Duodenal mucosa (tissue), 2 donors: ENCODE data around the gene PRDX2.

Experiments used
- H3K27ac ChIP-seq: one replicate; pipeline ENCODE4 v1.7.0; 2013; ENCODE audit warnings: low read depth, low read length
- H3K27me3 ChIP-seq, 2 donors: one replicate each; pipeline ENCODE4 v1.7.0; 2013; ENCODE audit warnings: low read length in 2 of 2, control low read depth in 1 of 2; ENCODE audit not compliant: insufficient read depth in 2 of 2, control insufficient read depth in 1 of 2
- H3K36me3 ChIP-seq, 2 donors: one replicate each; pipeline ENCODE4 v1.7.0; 2013; ENCODE audit warnings: low read length in 2 of 2, control low read depth in 1 of 2; ENCODE audit not compliant: insufficient read depth in 2 of 2, control insufficient read depth in 1 of 2
- H3K4me1 ChIP-seq, 2 donors: one replicate each; pipeline ENCODE4 v1.7.0; 2013; ENCODE audit warnings: low read length in 2 of 2, control low read depth in 1 of 2; ENCODE audit not compliant: insufficient read depth in 2 of 2, control insufficient read depth in 1 of 2
- H3K4me3 ChIP-seq, 2 donors: one replicate each; pipeline ENCODE4 v1.7.0; 2013; ENCODE audit warnings: low read length in 2 of 2, low read depth in 1 of 2
- H3K9ac ChIP-seq, 2 donors: one replicate each; pipeline ENCODE4 v1.7.0; 2013; ENCODE audit warnings: low read length in 2 of 2, low read depth in 1 of 2
- H3K9me3 ChIP-seq, 2 donors: one replicate each; pipeline ENCODE4 v1.7.0; 2013; ENCODE audit warnings: low read length in 2 of 2, control low read depth in 1 of 2; ENCODE audit not compliant: control insufficient read depth in 1 of 2

The PRDX2 gene

DNA sequence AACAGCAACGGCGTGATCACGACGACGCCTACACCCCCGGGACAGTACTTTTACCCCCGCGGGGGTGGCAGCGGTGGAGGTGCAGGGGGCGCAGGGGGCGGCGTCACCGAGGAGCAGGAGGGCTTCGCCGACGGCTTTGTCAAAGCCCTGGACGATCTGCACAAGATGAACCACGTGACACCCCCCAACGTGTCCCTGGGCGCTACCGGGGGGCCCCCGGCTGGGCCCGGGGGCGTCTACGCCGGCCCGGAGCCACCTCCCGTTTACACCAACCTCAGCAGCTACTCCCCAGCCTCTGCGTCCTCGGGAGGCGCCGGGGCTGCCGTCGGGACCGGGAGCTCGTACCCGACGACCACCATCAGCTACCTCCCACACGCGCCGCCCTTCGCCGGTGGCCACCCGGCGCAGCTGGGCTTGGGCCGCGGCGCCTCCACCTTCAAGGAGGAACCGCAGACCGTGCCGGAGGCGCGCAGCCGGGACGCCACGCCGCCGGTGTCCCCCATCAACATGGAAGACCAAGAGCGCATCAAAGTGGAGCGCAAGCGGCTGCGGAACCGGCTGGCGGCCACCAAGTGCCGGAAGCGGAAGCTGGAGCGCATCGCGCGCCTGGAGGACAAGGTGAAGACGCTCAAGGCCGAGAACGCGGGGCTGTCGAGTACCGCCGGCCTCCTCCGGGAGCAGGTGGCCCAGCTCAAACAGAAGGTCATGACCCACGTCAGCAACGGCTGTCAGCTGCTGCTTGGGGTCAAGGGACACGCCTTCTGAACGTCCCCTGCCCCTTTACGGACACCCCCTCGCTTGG lies 9.3 kb downstream of the PRDX2 start:
- Histone ChIP-seq H3K9me3 (no peaks in the 10 kb centered on the region), H3K4me3 (peak overlapping the region; percentile 91 to 95), H3K4me1 (peaks cover 44 to 46% of the 10 kb centered on the region in 2 donors)

DNA sequence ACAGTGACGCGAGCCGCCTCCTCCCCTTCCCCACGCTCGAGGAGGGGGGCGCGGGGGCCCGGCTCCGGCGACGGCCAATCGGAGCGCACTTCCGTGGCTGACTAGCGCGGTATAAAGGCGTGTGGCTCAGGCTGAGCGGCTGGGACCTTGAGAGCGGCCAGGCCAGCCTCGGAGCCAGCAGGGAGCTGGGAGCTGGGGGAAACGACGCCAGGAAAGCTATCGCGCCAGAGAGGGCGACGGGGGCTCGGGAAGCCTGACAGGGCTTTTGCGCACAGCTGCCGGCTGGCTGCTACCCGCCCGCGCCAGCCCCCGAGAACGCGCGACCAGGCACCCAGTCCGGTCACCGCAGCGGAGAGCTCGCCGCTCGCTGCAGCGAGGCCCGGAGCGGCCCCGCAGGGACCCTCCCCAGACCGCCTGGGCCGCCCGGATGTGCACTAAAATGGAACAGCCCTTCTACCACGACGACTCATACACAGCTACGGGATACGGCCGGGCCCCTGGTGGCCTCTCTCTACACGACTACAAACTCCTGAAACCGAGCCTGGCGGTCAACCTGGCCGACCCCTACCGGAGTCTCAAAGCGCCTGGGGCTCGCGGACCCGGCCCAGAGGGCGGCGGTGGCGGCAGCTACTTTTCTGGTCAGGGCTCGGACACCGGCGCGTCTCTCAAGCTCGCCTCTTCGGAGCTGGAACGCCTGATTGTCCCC lies 10.1 kb downstream of the PRDX2 start, which contains the start of gene JUNB:
Gene JUNB, plus strand, starts transcription at position 142 of the 706 bp plus-strand sequence. Its CDS starts 286 bp downstream, at position 428.
- Histone ChIP-seq H3K4me1 (peaks cover 49 to 53% of the 10 kb centered on the region in 2 donors), H3K9ac (peak within 1 kb of the TSS; percentile 99 to 100), H3K4me3 (peak within 1 kb of the TSS; percentile 91 to 95)

More for the DNA sequence above, 9.3 kb downstream of the PRDX2 start:
- Histone ChIP-seq H3K9ac (peak overlapping the region; percentile 99 to 100), H3K36me3 (no peaks in the 10 kb centered on the region), H3K27me3 (no peaks in the 10 kb centered on the region), H3K27ac (peak overlapping the region; percentile 100)

DNA sequence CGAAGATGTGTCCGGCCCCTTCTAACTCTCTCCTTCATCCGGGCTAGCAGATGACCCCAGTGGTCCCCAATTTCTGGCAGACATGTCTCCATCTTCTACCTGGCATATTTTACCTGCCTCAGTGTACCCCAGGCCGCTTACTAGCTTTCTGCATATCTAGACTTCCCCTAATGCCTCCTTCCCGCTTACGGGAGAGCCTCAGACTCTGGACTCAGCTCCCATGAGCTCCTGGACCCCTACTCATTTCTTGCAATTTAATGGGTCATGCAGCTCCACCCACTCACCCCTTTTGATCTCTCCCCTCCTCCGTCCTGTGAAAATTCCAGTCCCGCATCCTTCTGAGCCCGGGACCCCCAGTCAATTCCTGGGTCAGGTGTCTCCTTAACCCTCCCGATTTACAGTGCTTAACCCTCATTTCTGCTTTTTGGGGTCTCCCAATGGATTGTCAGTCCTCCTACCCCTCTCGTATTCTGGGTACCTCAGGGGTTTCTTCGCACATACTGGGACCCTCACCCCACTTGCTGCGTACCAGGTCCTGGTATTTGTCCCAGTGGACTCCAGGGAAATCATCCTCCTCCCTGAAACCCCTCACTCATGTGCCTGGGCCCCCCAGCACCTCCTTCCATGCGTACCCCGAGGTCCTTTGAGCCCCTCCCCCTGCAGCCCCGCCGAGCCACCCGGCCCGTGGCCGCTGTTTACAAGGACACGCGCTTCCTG lies 10.8 kb downstream of the PRDX2 start:
- H3K9ac ChIP-seq = peak overlapping the region; percentile 99 to 100
- H3K9me3 ChIP-seq = no peaks in the 10 kb centered on the region
- no peaks in the 10 kb centered on the region for H3K27me3 ChIP-seq
- peak overlapping the region; percentile 72 to 91 for H3K4me3 ChIP-seq
- no peaks in the 10 kb centered on the region for H3K36me3 ChIP-seq
- peak overlapping the region; percentile 100 for H3K27ac ChIP-seq
- H3K4me1 ChIP-seq = peaks cover 49 to 53% of the 10 kb centered on the region in 2 donors

More for the DNA sequence above, 10.1 kb downstream of the PRDX2 start, which contains the start of gene JUNB:
- Histone ChIP-seq H3K36me3 (no peaks in the 10 kb centered on the region), H3K9me3 (no peaks in the 10 kb centered on the region), H3K27me3 (no peaks in the 10 kb centered on the region), H3K27ac (peak within 1 kb of the TSS; percentile 100)

DNA sequence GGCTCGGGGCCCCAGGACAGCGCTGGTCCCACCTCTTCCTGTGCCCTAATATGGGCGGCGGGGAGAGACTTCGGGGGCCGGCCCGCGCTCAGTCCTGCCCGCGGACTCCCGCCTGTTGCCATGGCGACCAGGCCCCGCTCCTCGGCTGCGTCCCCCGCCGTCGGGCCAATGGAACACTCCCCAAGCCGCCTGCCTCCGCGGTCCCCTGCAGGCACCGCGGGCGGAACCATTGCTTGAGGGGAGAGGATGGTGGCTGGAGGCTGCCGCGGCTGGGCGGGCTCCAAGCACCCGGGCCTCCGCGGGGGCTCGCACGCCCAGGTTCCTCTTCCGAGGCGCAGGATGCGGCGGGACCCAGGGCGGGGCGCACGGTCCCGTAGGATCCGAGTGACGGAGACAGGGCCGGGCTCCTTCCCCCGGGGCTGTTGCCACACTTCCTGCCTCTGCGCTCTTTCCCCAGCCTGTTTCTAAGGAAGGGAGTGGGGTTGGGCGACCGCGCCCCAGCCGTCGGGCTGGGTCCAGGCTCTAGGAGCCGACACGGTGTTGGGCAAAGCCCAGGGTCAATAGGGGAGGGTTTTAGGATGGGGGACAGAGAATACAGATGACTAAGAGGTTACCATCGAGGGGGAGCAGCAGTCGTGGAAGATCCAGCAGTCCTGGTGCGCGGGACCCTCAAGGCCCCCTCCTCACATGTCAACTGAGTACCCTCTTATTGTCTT lies 11.5 kb downstream of the PRDX2 start:
- no peaks in the 10 kb centered on the region for H3K36me3 ChIP-seq
- H3K9me3 ChIP-seq = no peaks in the 10 kb centered on the region
- peak overlapping the region; percentile 72 to 91 for H3K4me3 ChIP-seq
- no peaks in the 10 kb centered on the region for H3K27me3 ChIP-seq
- H3K4me1 ChIP-seq = peaks cover 54 to 59% of the 10 kb centered on the region in 2 donors
- H3K27ac ChIP-seq = peak overlapping the region; percentile 100
- H3K9ac ChIP-seq = peak overlapping the region; percentile 99 to 100

DNA sequence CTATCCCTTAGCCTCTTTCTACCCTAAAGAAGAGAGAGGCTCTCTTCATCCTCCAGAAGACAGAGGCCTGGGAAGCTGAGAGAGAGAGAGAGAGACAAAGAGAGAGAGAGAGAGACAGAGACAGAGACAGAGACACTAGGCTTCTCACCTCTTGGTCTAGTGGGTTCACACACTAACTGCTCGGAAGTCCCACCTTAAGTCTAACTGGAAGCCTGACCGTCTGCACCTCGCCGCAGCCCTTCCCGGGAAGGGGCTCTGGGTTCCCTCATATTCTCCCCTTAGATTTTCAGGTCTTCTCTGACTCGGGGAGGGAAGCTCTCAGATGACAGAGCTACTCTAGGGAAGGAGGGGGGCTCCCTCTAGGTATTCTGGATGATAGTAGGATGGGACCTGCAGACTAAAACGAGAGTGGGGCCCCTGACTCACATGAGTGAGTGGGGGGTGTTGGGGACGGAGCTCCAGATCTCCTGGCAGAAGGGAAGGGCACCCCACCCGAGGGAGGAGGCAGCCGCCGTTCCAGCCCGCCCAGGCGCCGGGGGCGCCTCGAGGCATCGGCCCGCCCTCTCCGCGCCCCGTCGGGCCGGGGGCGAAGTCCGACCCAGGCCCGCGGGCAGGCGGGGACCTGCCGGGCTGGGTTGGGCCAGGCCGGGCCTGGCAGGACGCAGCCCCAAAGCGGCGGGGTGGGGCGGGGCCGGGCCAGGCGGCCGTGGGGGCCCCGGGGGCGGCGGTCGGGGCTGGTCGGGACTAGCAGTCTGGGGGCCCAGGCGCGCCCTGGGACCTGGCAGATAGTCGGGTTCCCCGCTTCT lies 12.3 kb downstream of the PRDX2 start:
- peak overlapping the region; percentile 100 for H3K27ac ChIP-seq
- H3K4me1 ChIP-seq = peaks cover 59 to 61% of the 10 kb centered on the region in 2 donors
- H3K9me3 ChIP-seq = no peaks in the 10 kb centered on the region
- H3K9ac ChIP-seq = peak overlapping the region; percentile 86 to 99
- no peaks in the 10 kb centered on the region for H3K36me3 ChIP-seq
- H3K27me3 ChIP-seq = no peaks in the 10 kb centered on the region
- peak overlapping the region; percentile 75 to 91 for H3K4me3 ChIP-seq

DNA sequence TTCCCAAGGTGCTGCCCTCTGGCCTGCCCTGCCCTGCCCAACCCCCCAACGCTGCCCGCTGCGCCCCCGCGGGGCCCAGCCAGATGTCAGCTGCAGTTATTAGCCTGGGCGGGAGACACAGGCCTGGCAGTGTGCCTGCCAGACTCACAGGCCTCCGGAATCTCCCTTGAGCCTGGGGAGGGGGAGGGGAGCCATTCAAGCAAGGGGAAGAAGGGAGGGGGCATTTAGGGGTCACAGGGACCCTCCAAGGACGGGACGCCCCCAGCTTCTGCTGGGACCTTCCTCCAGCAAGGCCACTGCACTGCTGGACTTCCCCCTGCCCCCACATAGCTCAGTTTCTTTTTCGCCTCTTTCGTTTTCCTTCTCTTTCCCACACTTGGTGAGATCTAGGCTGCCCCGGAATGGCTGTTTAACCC lies 12.9 kb downstream of the PRDX2 start:
- Histone ChIP-seq H3K27me3 (no peaks in the 10 kb centered on the region), H3K4me1 (peaks cover 61 to 62% of the 10 kb centered on the region in 2 donors), H3K4me3 (peak overlapping the region; percentile 70 to 75), H3K9me3 (no peaks in the 10 kb centered on the region), H3K27ac (peak overlapping the region; percentile 100), H3K9ac (peak overlapping the region; percentile 86 to 99), H3K36me3 (no peaks in the 10 kb centered on the region)

DNA sequence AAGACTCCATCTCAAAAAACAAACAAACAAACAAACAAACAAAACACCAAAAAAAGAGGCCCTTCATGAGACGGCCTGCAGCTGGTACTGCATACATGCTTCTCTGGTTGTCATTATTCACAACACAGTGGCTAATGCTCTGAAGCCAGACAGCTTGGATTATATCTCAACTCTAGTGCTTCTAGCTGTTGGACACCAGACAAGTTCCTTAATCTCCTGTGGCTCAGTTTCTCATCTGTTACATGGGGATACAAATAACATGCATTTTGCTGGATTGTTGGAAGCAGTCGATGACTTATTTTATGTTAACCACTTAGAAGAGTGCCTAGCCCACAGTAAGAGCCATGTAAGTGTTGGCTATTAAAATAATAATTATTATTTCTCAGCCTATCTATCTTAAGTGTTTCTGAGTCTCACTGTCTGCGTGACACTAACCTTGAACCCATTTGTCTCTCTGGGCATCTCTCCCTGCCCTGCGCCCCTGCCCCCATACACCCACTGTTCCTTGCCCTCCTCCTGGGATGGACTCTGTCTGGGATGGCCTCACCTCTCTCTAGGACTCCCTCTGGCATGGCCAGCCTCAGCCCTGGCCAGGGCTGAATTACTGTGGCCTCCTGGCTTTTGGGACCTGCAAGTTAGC lies 13.4 kb downstream of the PRDX2 start:
- H3K9me3 ChIP-seq = no peaks in the 10 kb centered on the region
- peaks cover 67% of the 10 kb centered on the region in 2 donors for H3K4me1 ChIP-seq
- peak overlapping the region; percentile 33 to 75 for H3K4me3 ChIP-seq
- H3K27me3 ChIP-seq = no peaks in the 10 kb centered on the region
- H3K9ac ChIP-seq = peak overlapping the region; percentile 86 to 99
- no peaks in the 10 kb centered on the region for H3K36me3 ChIP-seq
- H3K27ac ChIP-seq = peak overlapping the region; percentile 100

DNA sequence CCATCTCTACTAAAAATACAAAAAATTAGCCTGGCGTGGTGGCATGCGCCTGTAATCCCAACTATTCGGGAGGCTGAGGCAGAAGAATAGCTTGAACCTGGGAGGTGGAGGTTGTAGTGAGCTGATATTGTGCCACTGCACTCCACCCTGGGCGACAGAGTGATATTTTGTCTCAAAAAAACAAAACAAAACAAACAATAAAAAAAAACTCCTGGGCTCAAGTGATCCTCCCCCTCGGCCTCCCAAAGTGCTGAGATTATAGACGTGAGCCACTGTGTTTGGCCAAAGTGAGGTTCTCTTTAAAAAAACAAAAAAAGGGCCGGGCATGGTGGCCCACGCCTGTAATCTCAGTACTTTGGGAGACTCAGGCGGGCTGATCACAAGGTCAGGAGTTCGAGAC lies 14.1 kb downstream of the PRDX2 start:
- no peaks in the 10 kb centered on the region for H3K27me3 ChIP-seq
- no peaks in the 10 kb centered on the region for H3K36me3 ChIP-seq
- no peak overlapping the region for H3K4me3 ChIP-seq
- H3K9me3 ChIP-seq = no peaks in the 10 kb centered on the region
- H3K27ac ChIP-seq = no peak overlapping the region
- H3K4me1 ChIP-seq = peaks cover 72% of the 10 kb centered on the region in 2 donors
- H3K9ac ChIP-seq = no peak overlapping the region
